Endothelial cell of umbilical vein (primary cell): ENCODE results near the gene EXOC6. TPM values are rescaled to one million over a fixed set of nuclear protein-coding genes. Genes with fewer than 3 reads are reported as not detected.

Experiments
- BruUV-seq: library from RNA; stranded (reverse); fragments of 400-500 nt; replicated peaks from 2 replicates; lab custom pipeline; 2021; lab: Mats Ljungman, UMichigan
- CTCF ChIA-PET: fragments of 300-600, 350-600 bp; sonication (Branson Sonifier 250); formaldehyde crosslinking; loops from one replicate; lab custom pipeline; 2021; ENCODE audit warnings: antibody characterized with exemption, inconsistent platforms; lab: Charles Lee
- POLR2A ChIA-PET: fragments of 300-600, 350-600 bp; sonication (Branson Sonifier 250); formaldehyde crosslinking; loops from one replicate; lab custom pipeline; 2021; ENCODE audit warnings: antibody characterized with exemption, inconsistent platforms; lab: Charles Lee
- DNase-seq: peaks from one replicate; pipeline ENCODE4 v3.0.0-alpha.2; 2011; ENCODE audit warnings: low read depth, low spot score
- FAIRE-seq: peaks from 2 replicates; lab custom pipeline; 2011; peaks lifted over from hg19 to GRCh38; lab: Jason Lieb, UNC
- H2AFZ ChIP-seq: 2 replicates; pipeline ENCODE4 v1.6.0; 2012; ENCODE audit warnings: low read depth, low read length, control low read depth, inconsistent platforms
- H3K27ac ChIP-seq: 2 replicates; pipeline ENCODE4 v1.5.1; 2011; ENCODE audit warnings: low read depth, mild to moderate bottlenecking, control low read depth, low read length, moderate library complexity; ENCODE audit not compliant: insufficient read depth
- H3K27me3 ChIP-seq, 2 experiments: 2 replicates each; pipeline versions ENCODE4 v1.6.0 to v1.6.1; 2011; ENCODE audit warnings: low read length in 2 of 2, mixed read lengths in 1 of 2; ENCODE audit not compliant: control insufficient read depth in 2 of 2, insufficient read depth in 2 of 2
- H3K36me3 ChIP-seq, 2 experiments: 2 replicates in 1 of 2; 3 replicates in 1 of 2; pipeline ENCODE4 v1.5.1; 2011; ENCODE audit warnings: low read length in 2 of 2, mild to moderate bottlenecking in 1 of 2, moderate library complexity in 1 of 2; ENCODE audit not compliant: control insufficient read depth in 2 of 2, insufficient read depth in 2 of 2; ENCODE audit errors: extremely low read depth in 1 of 2
- H3K4me1 ChIP-seq: 3 replicates; pipeline ENCODE4 v1.5.1; 2011; ENCODE audit warnings: mild to moderate bottlenecking, low read length; ENCODE audit not compliant: control insufficient read depth, insufficient read depth; ENCODE audit errors: extremely low read depth
- H3K4me2 ChIP-seq: 2 replicates; pipeline ENCODE4 v1.6.1; 2011; ENCODE audit warnings: low read length, control low read depth, mixed read lengths; ENCODE audit not compliant: insufficient read depth
- H3K4me3 ChIP-seq, 3 experiments: fragments of 200-600 bp in 1 of 3; sonication (generic), shearing (Covaris generic) in 1 of 3; replicated peaks in 1 of 3; 2 replicates each; pipeline ENCODE4 v1.5.1; 2011 to 2016; ENCODE audit warnings: control low read depth in 3 of 3, low read length in 3 of 3, mild to moderate bottlenecking in 2 of 3, inconsistent platforms in 1 of 3, low read depth in 1 of 3, moderate library complexity in 1 of 3; ENCODE audit not compliant: insufficient read depth in 1 of 3
- H3K79me2 ChIP-seq: 2 replicates; pipeline ENCODE4 v1.6.0; 2012; ENCODE audit warnings: low read length, inconsistent platforms; ENCODE audit not compliant: control insufficient read depth, insufficient read depth
- H3K9ac ChIP-seq: replicated peaks from 2 replicates; pipeline ENCODE3; 2011; ENCODE audit warnings: low read length, control low read depth; ENCODE audit not compliant: insufficient read depth; ENCODE audit errors: extremely low read depth
- H3K9me1 ChIP-seq: replicated peaks from 3 replicates; pipeline ENCODE4 v1.6.0; 2011; ENCODE audit warnings: mild to moderate bottlenecking, low read length; ENCODE audit not compliant: control insufficient read depth, insufficient read depth; ENCODE audit errors: extremely low read depth
- H3K9me3 ChIP-seq: replicated peaks from 2 replicates; pipeline ENCODE4 v1.5.1; 2012; ENCODE audit warnings: low read length, inconsistent platforms; ENCODE audit not compliant: control insufficient read depth, insufficient read depth
- H4K20me1 ChIP-seq: replicated peaks from 2 replicates; pipeline ENCODE3; 2011; ENCODE audit warnings: mild to moderate bottlenecking, low read length; ENCODE audit not compliant: control insufficient read depth, insufficient read depth; ENCODE audit errors: extremely low read depth
- CTCF ChIP-seq, 2 donors: IDR thresholded peaks; 1 replicate in 1 of 2; 2 replicates in 1 of 2; pipeline ENCODE4 v1.5.1; 2011; ENCODE audit warnings: low read length in 2 of 2, mild to moderate bottlenecking in 2 of 2, moderate library complexity in 2 of 2, control low read depth in 1 of 2, inconsistent platforms in 1 of 2, low read depth in 1 of 2; ENCODE audit not compliant: insufficient read depth in 1 of 2; ENCODE audit errors: extremely low read depth in 1 of 2
- EZH2 ChIP-seq: IDR thresholded peaks from 2 replicates; pipeline ENCODE4 v1.6.1; 2012; ENCODE audit warnings: borderline replicate concordance, low read depth, mild to moderate bottlenecking, moderate library complexity, low read length, inconsistent platforms; ENCODE audit not compliant: severe bottlenecking
- FOS ChIP-seq: IDR thresholded peaks from 2 replicates; pipeline ENCODE4 v1.6.1; 2011; ENCODE audit warnings: mild to moderate bottlenecking, low read length, moderate library complexity, borderline replicate concordance; ENCODE audit not compliant: insufficient read depth
- GATA2 ChIP-seq: IDR thresholded peaks from 2 replicates; pipeline ENCODE4 v1.7.0; 2011; ENCODE audit warnings: low read depth, mild to moderate bottlenecking, moderate library complexity, mixed read lengths, low read length; ENCODE audit not compliant: insufficient read length, insufficient read depth
- JUN ChIP-seq: IDR thresholded peaks from 2 replicates; pipeline ENCODE4 v1.6.1; 2011; ENCODE audit warnings: borderline replicate concordance, low read depth; ENCODE audit not compliant: insufficient read length, insufficient read depth
- MAX ChIP-seq: IDR thresholded peaks from 2 replicates; pipeline ENCODE4 v1.6.1; 2011; ENCODE audit not compliant: insufficient read depth, insufficient read length
- MYC ChIP-seq: IDR thresholded peaks from one replicate; pipeline ENCODE4 v1.6.1; 2011; ENCODE audit warnings: mild to moderate bottlenecking, low read depth, low read length
- POLR2A ChIP-seq: IDR thresholded peaks from 2 replicates; pipeline ENCODE4 v1.6.1; 2012; ENCODE audit warnings: low read depth, mild to moderate bottlenecking, control low read depth, low read length
- POLR2AphosphoS5 ChIP-seq: IDR thresholded peaks from 2 replicates; pipeline ENCODE4 v1.6.1; 2012; ENCODE audit warnings: low read depth, mild to moderate bottlenecking, control low read depth, low read length, moderate library complexity; ENCODE audit not compliant: insufficient read depth
- dilution Hi-C: fragments of 300-500 bp; cut with MboI; formaldehyde crosslinking; loops from one replicate; pipeline ENCODE4 v1.15.0; 2019; ENCODE audit warnings: low sequenced_read_pairs; ENCODE audit not compliant: extremely low pct_ligation_motif_present
- intact Hi-C: fragments of 100-400 bp; cut with micrococcal nuclease; formaldehyde crosslinking; loops from one replicate; pipeline ENCODE4 v1.10.0; 2022
- polyA plus RNA-seq, 4 experiments: library from polyadenylated mRNA; depleted of rRNA in 3 of 4; stranded (reverse) in 3 of 4; unstranded in 1 of 4; fragments of >200 nt; gene quantifications; 2 replicates each; pipeline versions ENCODE4 v1.2.1 to v1.2.3, GENCODE V29; 2011 to 2012; ENCODE audit warnings: missing spikeins in 1 of 4
- total RNA-seq: library from RNA; stranded (reverse); gene quantifications from 2 replicates; pipeline ENCODE4 v1.2.3, GENCODE V29; 2021

The EXOC6 gene
- total and polyA plus RNA-seq, 2 donors (not counting 3 experiments of a cell fraction or from before 2014, with no cell fraction given): 72.6 to 108 TPM

GRCh38 chr10:93006435-93007039 lies 158.2 kb downstream of the EXOC6 start:
- Histone ChIP-seq H3K9me3 (no peaks in the 10 kb centered on the region), H3K4me3 (no peak overlapping the region), H3K4me1 (no peaks in the 10 kb centered on the region), H3K4me2 (no peak overlapping the region), H3K79me2 (no peaks in the 10 kb centered on the region), H3K9ac (no peak overlapping the region), H4K20me1 (no peaks in the 10 kb centered on the region), H3K36me3 (peaks cover 5 to 8% of the 10 kb centered on the region in 2 experiments), H3K27me3 (no peaks in the 10 kb centered on the region), H3K27ac (no peak overlapping the region), H2AFZ (no peak overlapping the region), H3K9me1 (peaks cover 2% of the 10 kb centered on the region)
- intact Hi-C loops (no loop called here), dilution Hi-C loops (no loop called here)
- no peak for TF ChIP-seq EZH2
- peak; percentile 45 to 48 for TF ChIP-seq CTCF (IDR thresholded peaks at IDR 0.05; ENCODE audit: extremely low read depth in 1 of 2, insufficient read depth in 1 of 2, low read depth in 1 of 2, low read length in 2 of 2)
- no peak for TF ChIP-seq JUN
- no TSS peak for BruUV-seq
- CTCF ChIA-PET: interaction anchor here (0.7 to 2.8 kb wide), 13 partner anchors 8 to 507 kb away, joined by 3 to 20 read pairs (median 4); no protein-coding TSS in a partner anchor
- FAIRE-seq (peak; percentile 18), DNase-seq (peak; percentile 61)
- POLR2A ChIA-PET: no interaction called here

GRCh38 chr10:93015722-93016121 lies 167.4 kb downstream of the EXOC6 start:
- ChIA-PET POLR2A (no interaction called here), CTCF (no interaction called here)
- no peak for TF ChIP-seq POLR2A
- TF ChIP-seq CTCF (IDR thresholded peaks at IDR 0.05; ENCODE audit: extremely low read depth in 1 of 2, insufficient read depth in 1 of 2, low read depth in 1 of 2, low read length in 2 of 2): no peak
- TF ChIP-seq GATA2: no peak
- TF ChIP-seq FOS: no peak
- TF ChIP-seq JUN: no peak
- TF ChIP-seq EZH2: no peak
- no peak for TF ChIP-seq POLR2AphosphoS5
- no peak for TF ChIP-seq MYC
- TF ChIP-seq MAX: no peak
- no peak for DNase-seq
- H3K36me3 ChIP-seq: peaks cover 4% of the 10 kb centered on the region in 2 experiments
- no peaks in the 10 kb centered on the region for H4K20me1 ChIP-seq
- H2AFZ ChIP-seq: no peak overlapping the region
- no peaks in the 10 kb centered on the region for H3K79me2 ChIP-seq
- intact Hi-C loops: no loop called here
- no peak overlapping the region for H3K27ac ChIP-seq
- no peak overlapping the region for H3K4me2 ChIP-seq
- FAIRE-seq: no peak
- dilution Hi-C loops: no loop called here
- no TSS peak for BruUV-seq
- no peak overlapping the region for H3K4me3 ChIP-seq
- H3K9ac ChIP-seq: no peak overlapping the region
- no peaks in the 10 kb centered on the region for H3K9me1 ChIP-seq
- H3K4me1 ChIP-seq: no peaks in the 10 kb centered on the region
- no peaks in the 10 kb centered on the region for H3K9me3 ChIP-seq
- no peaks in the 10 kb centered on the region for H3K27me3 ChIP-seq
